Middle frontal gyrus (tissue), 1 donor: Measurements from ENCODE around the gene PAX5.

ENCODE experiments used
- DNase-seq: peaks from one replicate; pipeline ENCODE4 v3.0.0-alpha.2; 2015; ENCODE audit warnings: low spot score; ENCODE audit errors: extremely low spot score

Gene PAX5

DNA sequence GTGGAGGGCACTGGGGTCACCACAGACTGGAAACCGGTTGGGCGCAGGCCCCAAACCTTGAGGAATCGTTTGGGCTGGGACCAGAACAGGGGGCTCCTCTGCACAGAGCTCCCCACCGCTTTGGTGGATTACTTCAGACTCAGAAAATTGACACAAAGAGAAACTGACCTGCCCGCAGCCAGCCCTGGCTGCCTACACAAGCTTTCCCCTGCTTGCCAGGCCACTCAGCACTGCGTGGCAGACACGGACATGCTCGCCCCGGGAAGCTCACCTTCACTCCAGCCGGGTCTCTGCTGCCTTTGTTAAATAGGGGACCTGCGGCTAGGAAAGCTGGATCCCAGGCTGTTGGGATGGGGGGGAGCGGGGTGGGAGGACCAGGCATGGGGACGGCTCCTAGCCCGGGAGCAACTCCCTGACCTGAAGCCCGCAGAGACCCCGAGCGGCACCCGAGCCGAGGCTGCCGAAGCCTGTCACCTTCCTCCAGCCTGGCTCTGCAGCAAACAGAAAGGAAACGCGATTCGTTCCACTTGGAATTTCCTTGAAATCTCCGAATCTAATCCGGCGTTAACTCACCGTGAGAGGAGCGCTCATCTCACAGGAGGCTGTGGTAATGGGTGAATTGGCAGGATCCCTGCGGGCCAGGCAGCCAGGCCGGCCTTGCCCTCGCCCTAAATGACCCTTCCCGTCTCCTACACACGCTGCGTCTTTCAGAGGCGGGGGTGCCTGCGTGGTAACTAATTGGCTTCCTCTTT lies 8.8 kb downstream of the PAX5 start:
- DNase-seq = no peak

DNA sequence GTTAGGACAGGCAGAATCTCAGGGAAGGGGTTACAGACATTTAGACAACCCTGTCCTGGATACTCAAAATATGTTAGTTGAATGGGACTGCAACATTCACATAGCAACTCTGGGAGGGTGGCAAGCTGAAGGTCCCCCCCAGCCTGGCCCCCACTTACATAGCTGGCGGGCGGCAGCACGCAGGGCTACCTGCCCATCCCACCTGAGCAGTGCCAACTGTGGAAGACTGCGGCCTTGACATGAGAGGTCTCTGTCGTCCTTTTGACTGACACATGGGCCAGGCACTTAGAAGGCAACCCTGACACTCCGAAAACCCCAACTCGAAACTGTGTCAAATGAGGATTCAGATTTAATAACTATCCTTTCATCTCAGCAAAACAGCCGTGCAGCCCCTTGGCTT lies 16.5 kb downstream of the PAX5 start:
- no peak for DNase-seq

DNA sequence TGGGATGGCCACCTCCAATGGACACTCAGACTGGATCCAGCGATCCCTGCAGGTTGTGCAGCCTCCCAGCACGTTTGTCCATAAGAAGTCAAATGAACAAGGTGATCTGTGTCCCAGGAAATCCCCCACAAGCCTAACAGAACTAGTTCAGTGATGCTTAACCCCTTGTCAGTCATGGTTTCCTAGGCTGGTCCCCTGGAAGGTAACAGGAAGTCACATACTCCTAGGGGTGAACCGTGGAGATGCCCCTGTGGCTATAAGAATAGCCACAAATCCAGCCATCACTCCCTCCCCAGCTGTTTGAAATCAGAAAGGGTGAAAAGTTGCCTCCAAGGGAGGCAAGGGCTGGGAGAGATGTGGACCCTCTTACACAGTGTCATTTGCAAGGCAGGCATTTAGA lies 22.5 kb downstream of the PAX5 start:
- DNase-seq = no peak

DNA sequence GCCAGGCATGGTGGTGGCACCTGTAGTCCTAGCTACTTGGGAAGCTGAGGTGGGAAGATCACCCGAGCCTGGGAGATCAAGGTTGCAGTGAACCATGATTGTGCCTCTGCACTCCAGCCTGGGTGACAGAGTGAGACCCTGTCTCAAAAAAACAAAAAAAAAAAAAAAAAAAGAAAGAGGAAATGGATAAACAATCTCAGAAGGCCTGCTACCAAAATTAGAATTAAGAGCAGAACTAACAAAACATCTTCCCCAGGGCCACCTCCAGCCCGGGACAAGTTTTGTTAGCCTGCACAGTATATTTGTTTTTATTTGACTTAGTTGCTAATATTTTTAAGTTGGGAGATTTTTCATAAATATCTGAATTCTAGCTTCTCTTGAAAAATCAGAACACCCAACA lies 23.1 kb downstream of the PAX5 start:
- no peak for DNase-seq

DNA sequence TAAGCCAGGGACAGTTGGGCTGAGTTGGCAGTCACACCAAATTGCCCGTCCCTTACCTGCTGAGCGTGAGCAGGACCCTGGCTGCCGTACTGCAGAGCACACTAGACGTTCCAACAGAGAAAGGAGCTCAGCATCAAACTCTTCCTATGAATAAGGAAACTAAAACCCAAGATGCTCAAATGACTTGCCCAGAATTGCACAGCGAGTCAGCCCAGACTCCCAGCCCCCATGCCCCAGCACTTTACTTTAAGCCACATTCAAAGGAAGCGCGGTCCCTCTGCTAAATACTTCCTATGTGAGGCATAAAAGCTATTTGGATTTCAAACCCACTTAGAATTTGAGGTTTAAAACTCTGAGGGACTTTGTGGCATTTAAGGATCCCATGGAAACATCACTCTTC lies 23.9 kb downstream of the PAX5 start:
- DNase-seq = no peak

DNA sequence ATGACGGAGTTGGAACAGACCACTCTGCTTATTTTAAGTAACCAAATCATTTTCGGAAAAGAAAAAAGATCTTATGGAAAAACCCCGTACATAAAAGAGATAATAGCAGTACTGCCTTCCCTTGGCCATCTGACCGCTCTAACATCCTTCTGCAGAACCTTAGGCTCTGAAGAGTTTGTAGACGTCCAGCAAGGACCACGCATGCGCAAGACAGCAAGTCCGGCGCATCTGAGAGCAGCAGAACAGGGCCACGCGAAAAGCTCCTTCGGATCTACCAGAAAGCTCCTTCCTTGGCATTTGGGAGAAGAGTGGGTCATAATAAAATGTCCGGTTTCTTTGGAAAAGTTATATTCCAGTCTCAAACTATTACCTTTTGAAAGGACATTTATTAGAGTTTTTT lies 26.8 kb downstream of the PAX5 start:
- no peak for DNase-seq

DNA sequence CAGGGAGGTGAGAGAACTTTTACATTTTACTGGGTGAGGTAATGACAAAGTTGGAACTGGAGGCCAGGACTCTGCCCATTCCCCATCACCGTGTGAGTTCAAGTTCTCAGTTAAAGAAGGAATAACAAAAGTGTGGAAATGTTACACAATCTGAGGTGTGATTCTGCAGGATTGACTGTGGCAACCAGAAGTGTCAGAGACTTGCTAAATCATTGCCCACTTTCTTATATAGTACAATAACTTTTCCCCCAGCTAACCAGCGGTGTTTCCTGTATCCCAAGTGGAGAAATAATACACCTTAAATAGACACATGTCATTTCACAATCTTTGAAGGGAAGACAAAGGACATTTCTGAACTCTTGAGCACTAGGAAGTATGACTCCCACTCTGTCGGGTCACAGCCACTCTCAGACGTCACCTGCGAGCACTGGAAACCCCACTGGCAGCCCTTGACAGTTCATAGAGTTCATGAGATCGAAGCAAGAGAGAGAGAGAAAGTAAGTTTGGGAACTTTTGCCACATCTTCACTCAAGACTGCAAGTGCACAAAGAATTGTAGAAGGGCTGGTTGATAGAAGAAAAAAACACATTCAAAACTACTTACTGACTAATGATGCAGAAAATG lies 28.4 kb downstream of the PAX5 start:
- no peak for DNase-seq

DNA sequence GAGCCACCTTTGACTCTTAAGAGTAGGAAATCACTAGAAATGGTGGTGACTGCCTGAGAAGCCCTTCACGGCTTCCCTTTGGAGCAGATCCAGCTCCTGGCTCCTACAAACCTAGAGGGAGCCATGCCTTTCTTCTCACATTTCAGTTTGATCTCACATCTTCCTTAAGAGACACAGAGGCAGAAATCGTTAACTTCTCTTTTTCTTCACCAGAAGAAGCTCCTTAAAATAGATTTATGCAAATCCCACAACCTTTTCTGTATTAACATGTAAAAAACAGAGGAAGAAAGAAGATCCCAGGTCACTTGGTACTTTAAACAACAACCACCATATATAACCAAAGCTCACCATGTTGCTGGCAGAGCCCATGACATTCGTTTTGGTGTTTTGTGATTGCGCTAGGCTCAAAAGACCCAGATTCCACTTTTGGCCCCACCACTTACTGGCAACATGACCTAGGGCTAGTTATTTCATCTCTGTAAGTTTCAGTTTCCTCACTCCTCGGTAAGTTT lies 29.6 kb downstream of the PAX5 start:
- DNase-seq = no peak

DNA sequence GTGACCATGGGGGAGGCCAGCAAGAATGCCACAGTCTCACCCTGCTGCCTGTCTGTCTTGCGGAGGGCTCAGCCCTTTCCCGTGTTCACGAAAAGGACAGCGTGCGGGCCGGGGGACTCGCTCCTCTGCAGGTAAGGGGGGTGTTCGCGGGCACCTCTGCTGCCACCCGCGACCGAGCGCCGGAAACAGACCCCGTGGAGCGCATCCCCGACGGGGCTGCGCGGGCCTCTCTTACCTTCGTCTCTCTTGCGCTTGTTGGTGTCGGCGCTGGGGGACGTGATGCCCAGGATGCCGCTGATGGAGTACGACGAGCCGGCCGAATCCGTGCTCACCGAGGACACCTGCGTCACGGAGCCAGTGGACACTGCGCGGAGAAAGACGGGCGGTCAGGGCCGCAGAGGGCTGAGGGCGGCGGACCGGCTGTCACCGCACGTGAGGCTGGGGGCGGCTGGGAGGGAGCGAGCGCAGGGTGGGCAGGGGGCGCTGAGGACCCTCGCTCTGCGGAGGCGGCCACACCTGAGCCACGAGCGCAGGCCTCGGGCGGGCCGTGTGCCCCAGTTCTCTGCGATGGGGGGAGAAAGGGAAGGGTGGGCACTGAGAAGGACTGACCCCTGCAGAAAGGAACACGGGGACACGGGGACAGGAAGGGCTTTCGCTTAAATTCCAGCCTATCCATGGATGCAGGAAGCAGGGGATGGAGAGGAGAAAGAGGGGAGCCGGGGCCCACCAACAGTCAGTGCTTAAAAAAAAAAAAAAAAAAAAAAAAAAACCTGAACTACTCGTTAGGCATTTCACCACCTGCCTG lies 31.5 kb downstream of the PAX5 start:
- DNase-seq = no peak

DNA sequence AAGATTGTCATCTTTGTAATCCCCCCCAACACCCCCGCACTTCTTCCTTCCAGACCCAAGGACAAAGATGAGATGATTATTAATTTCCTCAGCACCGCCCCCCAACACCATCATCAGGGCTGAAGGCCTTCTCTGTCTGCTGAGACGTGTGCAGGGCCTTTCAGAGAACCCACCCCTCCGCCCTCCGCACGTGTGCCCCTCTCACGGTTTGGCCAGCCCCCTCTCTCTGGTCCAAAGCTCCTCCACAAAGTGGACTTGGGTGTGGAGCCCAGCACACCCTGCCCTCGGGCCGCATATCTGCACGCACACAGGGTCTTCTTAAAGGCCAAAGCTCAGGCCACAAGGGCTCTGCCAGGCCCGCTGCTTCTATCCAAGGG lies 32.0 kb downstream of the PAX5 start:
- DNase-seq = no peak

DNA sequence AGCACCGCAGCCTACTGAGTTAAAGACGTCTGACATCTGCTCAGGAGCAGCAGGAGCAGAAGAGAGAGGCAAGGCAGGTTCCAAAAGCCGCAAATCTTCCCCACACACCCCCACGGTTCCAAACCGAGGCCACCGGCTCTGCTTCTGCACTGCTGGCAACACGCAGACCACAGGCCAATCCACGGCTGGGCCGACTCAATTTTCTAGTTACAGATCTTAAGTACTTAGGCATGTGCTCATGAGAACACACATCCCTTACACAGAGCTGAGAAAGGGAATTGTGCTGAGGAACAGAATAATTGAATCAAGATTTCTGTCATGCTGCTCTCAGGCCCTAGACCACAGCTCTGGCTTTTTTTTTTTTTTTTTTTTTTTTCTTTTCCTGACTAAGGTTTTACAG lies 32.6 kb downstream of the PAX5 start:
- DNase-seq = no peak

DNA sequence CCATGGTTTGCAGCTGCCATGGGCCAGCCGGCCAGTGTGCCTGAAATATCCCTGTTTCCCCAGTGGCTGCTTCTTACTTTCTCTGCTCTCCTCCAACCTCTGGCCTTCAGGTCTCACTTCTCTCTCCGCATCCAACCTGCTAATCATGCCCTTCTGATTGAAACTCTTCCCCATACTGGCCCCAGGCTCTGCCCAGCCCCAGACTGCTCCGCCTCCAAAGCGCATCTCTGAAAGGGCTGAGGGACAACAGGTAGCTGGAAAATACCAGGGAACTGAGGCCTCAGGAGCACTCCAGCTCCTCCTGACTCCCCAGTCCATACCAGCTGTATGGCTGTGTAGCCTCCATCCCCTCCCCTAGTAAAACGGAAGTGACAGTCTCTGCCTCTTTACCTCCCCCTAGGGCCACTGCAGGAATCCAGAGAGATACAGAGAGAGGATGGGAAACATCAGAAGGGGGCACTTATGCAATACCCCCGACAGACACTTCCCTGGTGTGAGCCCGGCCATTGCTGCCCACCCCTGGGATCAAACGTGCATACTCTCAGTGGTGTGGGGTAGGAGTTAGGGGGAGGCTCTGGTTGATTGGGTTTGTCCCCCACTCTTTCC lies 34.2 kb downstream of the PAX5 start:
- no peak for DNase-seq

DNA sequence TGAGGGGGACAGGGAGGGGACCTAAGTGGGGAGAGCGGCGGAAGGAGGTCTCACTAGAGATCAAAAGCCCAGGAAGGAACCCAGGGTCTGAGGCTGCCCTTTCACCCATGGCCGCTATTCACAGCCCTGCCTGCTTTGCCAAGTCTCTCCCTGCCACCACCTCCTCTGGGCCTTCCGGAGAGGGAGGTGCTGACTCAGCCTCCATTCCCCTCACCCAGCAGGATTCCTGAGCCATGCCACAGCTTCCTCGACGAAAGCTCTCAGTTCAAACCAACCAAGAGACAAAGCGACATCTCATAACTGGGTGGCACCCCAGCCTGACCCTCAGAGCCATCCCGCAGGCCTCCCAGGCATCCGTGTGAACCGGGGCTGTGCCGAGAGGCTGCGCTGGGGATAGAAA lies 36.7 kb downstream of the PAX5 start:
- DNase-seq = no peak

DNA sequence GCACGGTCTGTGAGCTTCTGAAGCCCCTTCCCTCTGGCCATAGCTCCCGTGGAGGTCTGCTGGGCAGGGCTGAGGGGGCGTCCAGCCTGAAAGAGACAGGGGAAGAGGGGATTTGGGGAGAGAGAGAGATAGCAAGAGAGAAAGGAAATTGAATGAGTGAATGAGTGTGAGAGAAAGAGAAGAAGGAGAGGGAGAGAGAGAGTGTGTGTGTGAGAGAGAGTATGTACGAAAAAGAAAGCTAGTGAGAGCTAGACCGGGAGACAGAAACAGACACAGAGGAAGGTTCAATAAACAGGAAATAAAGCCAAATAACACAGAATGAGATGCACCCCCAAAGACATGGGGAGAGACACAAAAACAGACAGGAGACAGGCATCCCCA lies 37.4 kb downstream of the PAX5 start:
- no peak for DNase-seq

DNA sequence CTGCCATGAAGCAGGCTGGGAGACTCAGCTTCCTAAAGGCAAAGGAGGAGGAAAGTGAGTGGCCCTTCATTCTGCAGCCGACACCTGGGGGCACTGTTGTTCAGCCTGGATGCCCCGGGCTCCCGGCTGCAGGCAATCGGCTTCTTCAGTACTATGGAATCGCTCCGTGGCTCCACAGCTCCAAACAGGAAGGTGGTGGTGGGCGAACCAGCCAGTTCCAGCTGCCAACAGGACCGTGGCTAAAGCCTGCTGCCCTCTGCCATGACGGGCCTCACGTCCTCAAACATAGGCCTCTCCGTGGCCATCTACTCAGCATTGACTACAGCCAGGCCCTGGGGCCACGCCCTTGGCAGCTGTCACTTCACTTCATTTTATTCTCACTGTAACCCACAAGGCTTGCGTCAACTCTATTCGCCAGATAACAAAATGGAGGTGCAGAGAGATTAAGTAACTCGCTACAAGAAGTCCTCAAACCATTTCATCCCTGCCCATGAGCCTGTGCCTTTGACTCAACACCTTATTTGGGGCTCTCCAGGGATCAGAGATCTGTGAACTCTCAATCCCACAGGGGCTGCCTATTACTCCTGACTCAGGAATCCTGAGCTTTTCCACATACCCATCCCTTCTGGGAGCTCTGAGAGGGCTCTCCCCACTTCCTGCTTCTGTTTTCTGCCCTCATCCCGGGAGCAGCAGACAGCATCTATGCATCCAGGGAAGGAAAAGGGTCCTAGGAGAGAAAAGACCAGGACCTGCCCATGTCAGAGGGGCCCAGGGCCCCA lies 38.0 kb downstream of the PAX5 start:
- DNase-seq = no peak

DNA sequence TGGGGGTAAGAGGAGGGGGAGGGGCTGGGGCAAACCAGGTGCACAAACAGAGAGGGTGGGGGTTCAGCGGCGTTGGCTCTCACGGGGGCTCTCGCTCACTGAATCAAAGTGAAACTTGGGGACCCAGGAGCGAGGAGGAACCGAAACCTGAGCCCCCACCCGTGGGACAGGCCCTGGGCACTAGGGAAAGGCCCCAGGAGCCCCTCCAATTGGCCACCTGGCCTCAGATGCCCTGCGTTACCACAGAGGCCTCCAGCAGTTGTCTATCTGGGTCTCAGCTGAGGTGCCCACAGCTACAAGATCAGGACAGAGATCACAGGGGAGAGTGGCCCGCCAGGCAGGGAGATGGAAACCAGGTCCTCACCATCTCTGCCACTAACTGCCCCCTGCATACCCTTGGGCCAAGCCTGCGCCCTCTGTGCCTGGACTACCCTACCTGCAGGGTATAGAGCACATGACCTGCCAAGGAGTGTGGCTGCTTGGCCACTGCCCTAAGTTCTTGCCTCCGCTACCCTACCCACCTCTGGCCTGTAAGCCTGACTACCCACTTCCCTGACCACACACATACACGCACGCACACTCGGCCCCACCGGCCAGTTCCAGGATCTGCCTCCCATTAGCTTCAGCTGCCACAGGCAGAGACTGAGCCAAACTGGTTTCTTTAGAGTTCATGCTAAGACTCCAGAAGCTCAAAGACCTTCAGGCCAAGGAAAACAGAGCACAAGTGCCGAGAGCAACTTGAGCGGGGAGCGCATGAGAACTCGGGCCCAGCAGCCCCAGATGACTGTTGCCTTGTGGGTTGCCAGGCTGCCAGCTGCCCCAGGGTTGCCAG lies 39.9 kb downstream of the PAX5 start:
- DNase-seq = no peak

DNA sequence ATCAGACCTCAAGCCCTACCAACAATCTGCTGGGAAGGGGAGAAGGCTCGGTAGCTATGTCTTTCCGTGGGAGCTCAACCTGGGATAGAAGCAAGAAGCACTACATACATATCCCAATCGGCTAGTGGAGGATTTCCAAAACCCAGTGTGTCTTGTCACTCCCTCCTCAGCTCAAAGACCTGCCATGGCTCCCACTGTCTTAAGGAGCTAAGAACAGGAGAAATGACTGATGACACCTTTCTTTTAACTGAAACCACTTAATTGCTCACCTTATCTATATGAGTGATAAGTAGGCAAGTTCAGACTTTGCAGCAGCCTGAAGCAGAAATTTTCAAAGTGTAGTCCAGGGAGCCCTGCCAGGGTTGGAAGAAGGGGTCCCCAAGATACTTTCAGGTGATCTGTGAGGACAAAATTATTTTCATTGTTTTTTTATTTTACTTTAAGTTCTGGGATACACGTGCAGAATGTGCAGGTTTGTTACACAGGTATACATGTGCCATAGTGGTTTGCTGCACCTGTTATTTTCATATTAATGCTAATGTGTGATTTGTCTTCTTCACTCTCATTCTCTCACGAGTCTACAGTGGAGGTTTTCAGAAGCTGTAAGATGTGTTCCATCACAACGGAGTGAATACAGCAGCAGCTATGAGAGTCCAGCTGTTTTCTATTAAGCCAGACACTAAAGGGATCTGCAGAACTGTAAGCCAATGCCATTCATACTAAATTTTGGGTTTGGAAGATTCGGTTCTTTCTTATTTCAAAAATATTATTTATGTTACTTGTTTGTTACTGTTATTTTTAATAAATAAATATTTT lies 41.4 kb downstream of the PAX5 start:
- DNase-seq = no peak

DNA sequence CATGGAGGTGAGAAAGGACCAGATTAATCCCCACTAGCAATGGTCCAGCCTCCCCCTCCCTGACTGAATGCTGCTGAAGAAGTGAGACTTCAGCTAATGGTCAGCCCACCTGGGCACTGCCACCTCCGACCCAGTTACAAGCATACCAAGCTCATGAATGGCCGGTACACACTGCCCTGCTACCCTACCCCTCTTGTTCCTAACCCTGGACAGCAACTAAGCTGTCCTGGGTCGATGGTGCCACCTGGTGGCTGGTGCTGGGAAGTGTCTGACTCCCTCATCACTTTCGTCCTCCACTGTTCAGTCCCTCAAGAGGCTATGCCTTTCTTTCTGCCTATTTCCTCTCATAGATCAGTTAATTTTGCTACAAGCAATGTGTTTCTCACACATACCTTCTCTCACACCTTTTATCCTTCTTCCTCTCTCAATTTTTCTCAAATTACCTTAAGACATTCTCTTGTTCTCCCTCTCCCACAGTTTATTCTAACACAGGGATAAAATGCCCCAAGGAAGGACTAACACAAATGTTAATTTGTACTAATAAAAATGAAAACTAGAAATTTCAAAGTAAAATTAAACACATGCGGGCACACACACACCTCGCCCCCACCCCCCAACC lies 42.4 kb downstream of the PAX5 start:
- no peak for DNase-seq

DNA sequence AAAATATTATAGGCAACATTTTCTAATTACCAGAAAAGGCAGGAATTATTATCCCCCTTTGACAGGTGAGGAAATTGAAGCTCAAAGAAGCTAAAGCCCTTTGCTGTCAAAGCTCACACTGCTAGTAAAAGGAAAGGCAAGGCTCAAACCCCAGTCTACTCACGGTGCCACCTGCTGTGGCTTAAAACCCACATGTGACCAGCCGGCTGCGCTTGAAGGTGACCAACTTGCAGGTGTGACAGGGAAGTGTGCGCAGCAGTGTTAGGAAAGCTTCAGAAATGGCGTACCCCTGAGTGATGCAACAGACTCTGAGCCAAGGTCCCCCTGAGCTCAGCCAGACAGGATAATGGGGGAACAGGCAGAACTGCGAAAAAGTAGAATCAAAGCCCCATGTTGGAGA lies 45.2 kb downstream of the PAX5 start:
- DNase-seq = no peak
